GM10248 (cell line): ENCODE results near the gene OAS3.

Experiments used
- CTCF ChIA-PET: fragments of 300-600 bp; sonication (Branson Sonifier 250); formaldehyde crosslinking; extraction: SDS; loops from one replicate; lab custom pipeline; 2021; ENCODE audit warnings: antibody characterized with exemption; lab: Yijun Ruan, JAX
- POLR2A ChIA-PET: fragments of 350-650 bp; sonication (Branson Sonifier 250); formaldehyde crosslinking; extraction: SDS; loops from one replicate; lab custom pipeline; 2020; ENCODE audit warnings: antibody characterized with exemption; lab: Yijun Ruan, JAX
- DNase-seq: peaks from one replicate; pipeline ENCODE4 v3.0.0; 2012; ENCODE audit errors: extremely low spot score
- TF ChIP-seq, protein P1 (sequence below): IDR thresholded peaks from 2 replicates; pipeline ENCODE4 v1.5.1; 2012; ENCODE audit warnings: mild to moderate bottlenecking, low read depth; ENCODE audit errors: extremely low read depth, missing control alignments, control extremely low read depth

OAS3 gene

DNA sequence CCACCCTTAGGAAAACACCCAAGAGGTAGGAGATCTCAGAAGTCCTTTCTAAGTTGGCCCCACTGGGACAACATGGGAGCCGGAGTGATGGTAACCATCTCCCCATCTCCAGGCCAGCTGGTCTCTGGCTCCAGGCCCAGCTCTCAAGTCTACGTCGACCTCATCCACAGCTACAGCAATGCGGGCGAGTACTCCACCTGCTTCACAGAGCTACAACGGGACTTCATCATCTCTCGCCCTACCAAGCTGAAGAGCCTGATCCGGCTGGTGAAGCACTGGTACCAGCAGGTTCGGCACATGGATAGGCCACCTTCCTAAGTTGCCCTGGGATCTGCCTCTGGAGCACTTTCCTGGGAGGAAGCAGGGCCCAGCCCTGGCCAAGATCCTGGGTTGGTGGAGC, 29.0 kb downstream of the OAS3 start:
- TF ChIP-seq, protein P1, sequence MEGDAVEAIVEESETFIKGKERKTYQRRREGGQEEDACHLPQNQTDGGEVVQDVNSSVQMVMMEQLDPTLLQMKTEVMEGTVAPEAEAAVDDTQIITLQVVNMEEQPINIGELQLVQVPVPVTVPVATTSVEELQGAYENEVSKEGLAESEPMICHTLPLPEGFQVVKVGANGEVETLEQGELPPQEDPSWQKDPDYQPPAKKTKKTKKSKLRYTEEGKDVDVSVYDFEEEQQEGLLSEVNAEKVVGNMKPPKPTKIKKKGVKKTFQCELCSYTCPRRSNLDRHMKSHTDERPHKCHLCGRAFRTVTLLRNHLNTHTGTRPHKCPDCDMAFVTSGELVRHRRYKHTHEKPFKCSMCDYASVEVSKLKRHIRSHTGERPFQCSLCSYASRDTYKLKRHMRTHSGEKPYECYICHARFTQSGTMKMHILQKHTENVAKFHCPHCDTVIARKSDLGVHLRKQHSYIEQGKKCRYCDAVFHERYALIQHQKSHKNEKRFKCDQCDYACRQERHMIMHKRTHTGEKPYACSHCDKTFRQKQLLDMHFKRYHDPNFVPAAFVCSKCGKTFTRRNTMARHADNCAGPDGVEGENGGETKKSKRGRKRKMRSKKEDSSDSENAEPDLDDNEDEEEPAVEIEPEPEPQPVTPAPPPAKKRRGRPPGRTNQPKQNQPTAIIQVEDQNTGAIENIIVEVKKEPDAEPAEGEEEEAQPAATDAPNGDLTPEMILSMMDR = no peak
- ChIA-PET CTCF (interaction anchor here (1.2 to 2.0 kb wide), 4 partner anchors 11 to 25 kb away, joined by 4 to 7 read pairs (median 4); partner anchors contain the start of gene OAS2), POLR2A (no interaction called here)
- peak; percentile 5 for DNase-seq

DNA sequence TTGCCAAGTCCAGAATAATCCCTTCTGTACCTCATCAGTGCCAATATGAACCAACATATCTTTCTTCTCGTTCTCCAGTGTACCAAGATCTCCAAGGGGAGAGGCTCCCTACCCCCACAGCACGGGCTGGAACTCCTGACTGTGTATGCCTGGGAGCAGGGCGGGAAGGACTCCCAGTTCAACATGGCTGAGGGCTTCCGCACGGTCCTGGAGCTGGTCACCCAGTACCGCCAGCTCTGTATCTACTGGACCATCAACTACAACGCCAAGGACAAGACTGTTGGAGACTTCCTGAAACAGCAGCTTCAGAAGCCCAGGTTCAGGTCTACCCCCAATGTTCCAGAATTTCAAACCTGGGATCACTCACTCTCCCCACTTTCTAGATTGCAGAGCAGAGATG, 29.6 kb downstream of the OAS3 start:
- peak; percentile 3 for DNase-seq
- CTCF ChIA-PET = interaction anchor here (1.2 to 2.0 kb wide), 4 partner anchors 10 to 25 kb away, joined by 4 to 7 read pairs (median 4); partner anchors contain the start of gene OAS2
- POLR2A ChIA-PET = no interaction called here
- TF ChIP-seq, protein P1 = no peak

DNA sequence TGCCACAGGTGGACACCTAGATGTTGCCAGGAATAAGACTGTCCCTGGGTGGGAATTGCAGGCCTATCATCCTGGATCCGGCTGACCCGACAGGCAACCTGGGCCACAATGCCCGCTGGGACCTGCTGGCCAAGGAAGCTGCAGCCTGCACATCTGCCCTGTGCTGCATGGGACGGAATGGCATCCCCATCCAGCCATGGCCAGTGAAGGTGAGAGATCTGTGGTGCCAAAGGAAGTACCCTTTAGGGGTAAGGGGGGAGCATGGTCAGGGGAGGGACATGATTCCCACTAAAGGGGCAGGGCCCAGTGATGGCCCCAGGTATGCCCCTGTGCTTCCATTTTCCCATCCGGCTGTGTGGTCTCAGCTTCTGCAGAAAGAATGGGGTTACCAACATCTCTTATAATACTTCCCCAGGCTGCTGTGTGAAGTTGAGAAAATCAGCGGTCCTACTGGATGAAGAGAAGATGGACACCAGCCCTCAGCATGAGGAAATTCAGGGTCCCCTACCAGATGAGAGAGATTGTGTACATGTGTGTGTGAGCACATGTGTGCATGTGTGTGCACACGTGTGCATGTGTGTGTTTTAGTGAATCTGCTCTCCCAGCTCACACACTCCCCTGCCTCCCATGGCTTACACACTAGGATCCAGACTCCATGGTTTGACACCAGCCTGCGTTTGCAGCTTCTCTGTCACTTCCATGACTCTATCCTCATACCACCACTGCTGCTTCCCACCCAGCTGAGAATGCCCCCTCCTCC, 31.5 kb downstream of the OAS3 start:
- ChIA-PET CTCF (interaction anchor here (2.0 kb wide), 1 partner anchor 23 kb away, joined by 7 read pairs; no protein-coding TSS in a partner anchor), POLR2A (no interaction called here)
- TF ChIP-seq, protein P1 = no peak
- peak; percentile 2 for DNase-seq

DNA sequence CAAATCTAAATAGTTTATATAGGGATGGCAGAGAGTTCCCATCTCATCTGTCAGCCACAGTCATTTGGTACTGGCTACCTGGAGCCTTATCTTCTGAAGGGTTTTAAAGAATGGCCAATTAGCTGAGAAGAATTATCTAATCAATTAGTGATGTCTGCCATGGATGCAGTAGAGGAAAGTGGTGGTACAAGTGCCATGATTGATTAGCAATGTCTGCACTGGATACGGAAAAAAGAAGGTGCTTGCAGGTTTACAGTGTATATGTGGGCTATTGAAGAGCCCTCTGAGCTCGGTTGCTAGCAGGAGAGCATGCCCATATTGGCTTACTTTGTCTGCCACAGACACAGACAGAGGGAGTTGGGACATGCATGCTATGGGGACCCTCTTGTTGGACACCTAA, 32.1 kb downstream of the OAS3 start:
- POLR2A ChIA-PET = no interaction called here
- TF ChIP-seq, protein P1 = no peak
- CTCF ChIA-PET = no interaction called here
- DNase-seq = peak; percentile 2

DNA sequence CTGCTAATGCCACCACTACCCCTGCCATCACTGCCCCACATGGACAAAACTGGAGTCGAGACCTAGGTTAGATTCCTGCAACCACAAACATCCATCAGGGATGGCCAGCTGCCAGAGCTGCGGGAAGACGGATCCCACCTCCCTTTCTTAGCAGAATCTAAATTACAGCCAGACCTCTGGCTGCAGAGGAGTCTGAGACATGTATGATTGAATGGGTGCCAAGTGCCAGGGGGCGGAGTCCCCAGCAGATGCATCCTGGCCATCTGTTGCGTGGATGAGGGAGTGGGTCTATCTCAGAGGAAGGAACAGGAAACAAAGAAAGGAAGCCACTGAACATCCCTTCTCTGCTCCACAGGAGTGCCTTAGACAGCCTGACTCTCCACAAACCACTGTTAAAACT, 33.0 kb downstream of the OAS3 start:
- POLR2A ChIA-PET = no interaction called here
- DNase-seq = peak; percentile 3
- CTCF ChIA-PET = no interaction called here
- TF ChIP-seq, protein P1 = no peak

DNA sequence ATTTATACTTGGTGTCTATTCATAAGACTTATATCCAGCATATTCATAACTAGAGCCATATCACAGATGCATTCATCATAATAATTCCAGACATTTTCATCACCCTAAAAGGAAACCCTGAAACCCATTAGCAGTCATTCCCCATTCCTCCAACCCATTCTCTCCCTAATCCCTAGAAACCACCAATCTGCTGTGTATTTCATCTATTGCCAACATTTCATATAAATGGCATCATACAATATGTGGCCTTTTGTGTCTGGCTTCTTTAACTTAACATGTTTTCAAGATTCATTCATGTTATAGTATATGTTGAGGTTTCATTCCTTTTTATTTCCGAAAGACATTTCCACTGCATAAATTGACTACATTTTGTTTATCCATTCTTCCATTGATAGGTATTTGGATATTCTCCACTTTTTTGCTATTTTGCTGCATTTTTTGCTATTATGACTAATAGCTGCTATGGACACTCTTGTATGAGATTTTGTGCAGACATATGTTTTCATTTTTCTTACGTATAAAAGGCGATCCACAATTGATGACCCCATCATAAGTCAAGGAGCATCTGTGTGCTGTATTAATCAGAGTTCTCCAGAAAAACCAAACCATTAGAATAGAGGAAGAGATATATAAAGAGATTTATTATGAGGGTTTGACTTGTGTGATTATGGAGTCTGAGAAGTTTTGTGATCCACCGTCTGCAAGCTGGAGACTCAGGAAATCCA, 34.9 kb downstream of the OAS3 start:
- DNase-seq = no peak
- TF ChIP-seq, protein P1 = no peak
- ChIA-PET CTCF (interaction anchor here (1.5 kb wide), 1 partner anchor 11 kb away, joined by 5 read pairs; no protein-coding TSS in a partner anchor), POLR2A (no interaction called here)
